Aorta (tissue), 5 donors: ENCODE results near the gene CDK8. TPM values are rescaled to one million over a fixed set of nuclear protein-coding genes. Genes with fewer than 3 reads are reported as not detected.

ENCODE experiments used
- ATAC-seq: fragments of 200-7000 bp; cut with Tn5 transposase; one replicate; pipeline ENCODE4 v1.9.1; 2022; ENCODE audit warnings: moderate library complexity; ENCODE audit not compliant: low FRiP score
- DNase-seq, 2 donors: peaks; one replicate each; pipeline ENCODE4 v3.0.0-alpha.2; 2020
- H3K27ac ChIP-seq, 2 donors: one replicate each; pipeline ENCODE4 v1.5.1; 2013; ENCODE audit warnings: low read length in 2 of 2, mild to moderate bottlenecking in 2 of 2, moderate library complexity in 2 of 2, control low read depth in 1 of 2, inconsistent platforms in 1 of 2, low read depth in 1 of 2
- H3K27me3 ChIP-seq, 2 donors: one replicate each; pipeline ENCODE4 v1.6.1; 2013; ENCODE audit warnings: control low read depth in 1 of 2, low read length in 1 of 2, mild to moderate bottlenecking in 1 of 2, moderate library complexity in 1 of 2; ENCODE audit not compliant: insufficient read depth in 2 of 2, control insufficient read depth in 1 of 2
- H3K36me3 ChIP-seq, 2 donors: one replicate each; pipeline ENCODE4 v1.6.1; 2013; ENCODE audit warnings: control low read depth in 1 of 2, low read length in 1 of 2, mild to moderate bottlenecking in 1 of 2; ENCODE audit not compliant: insufficient read depth in 2 of 2, control insufficient read depth in 1 of 2
- H3K4me1 ChIP-seq, 2 donors: one replicate each; pipeline ENCODE4 v1.6.1; 2013; ENCODE audit warnings: low read length in 2 of 2, control low read depth in 1 of 2, mild to moderate bottlenecking in 1 of 2, moderate library complexity in 1 of 2; ENCODE audit not compliant: insufficient read depth in 2 of 2, control insufficient read depth in 1 of 2
- H3K4me3 ChIP-seq, 2 donors: one replicate each; pipeline ENCODE4 v1.5.1; 2013; ENCODE audit warnings: low read length in 2 of 2, control low read depth in 1 of 2, mild to moderate bottlenecking in 1 of 2
- H3K9me3 ChIP-seq: one replicate; pipeline ENCODE4 v1.6.1; 2013; ENCODE audit warnings: mild to moderate bottlenecking, low read length; ENCODE audit not compliant: control insufficient read depth
- WGBS, 2 donors: extraction: QIAGEN DNeasy Blood & Tissue Kit; methylation state at CpG; one replicate each; pipeline ENCODE4 v1.1.7; 2013; 5-methylcytosine and 5-hydroxymethylcytosine counted together
- intact Hi-C, 2 donors: fragments of 100-400 bp; cut with DNase I; formaldehyde crosslinking; loops; one replicate each; pipeline versions ENCODE4 v1.14.2 to v1.15.0; 2022
- polyA plus RNA-seq, 2 donors: library from polyadenylated mRNA; stranded (reverse); fragments of 200-250 nt; gene quantifications; one replicate each; pipeline ENCODE4 v1.2.3, GENCODE V29; 2013
- total RNA-seq, 2 donors: library from RNA; stranded (reverse); fragmentation: NEBNext Ultra II Directional; extraction: Animal tissue kit (Norgen Biotek cat#: 25700); gene quantifications; one replicate each; pipeline ENCODE4 v1.2.1, GENCODE V29; 2021
- donor health status: healthy with polysubstance abuse.
- donor health status: Bipolar disorder and iron deficiency.
- donor health status: DM: no; HTN: no; CAD: no.
- donor health status: DM: no; HTN: no; CAD: no.
- donor health status: DM: yes; HTN: yes; CAD: no.

CDK8 gene
- total and polyA plus RNA-seq, 4 donors: 9.6 to 16.9 (median 10.6) TPM

GRCh38 chr13:26384587-26384986, 130.7 kb downstream of the CDK8 start:
- no peaks in the 10 kb centered on the region for H3K4me1 ChIP-seq
- H3K27me3 ChIP-seq: no peaks in the 10 kb centered on the region
- peaks cover 0 to 5% of the 10 kb centered on the region in 2 donors for H3K36me3 ChIP-seq
- H3K4me3 ChIP-seq: no peak overlapping the region
- H3K9me3 ChIP-seq: no peaks in the 10 kb centered on the region
- H3K27ac ChIP-seq: no peak overlapping the region
- intact Hi-C loops: no loop called here
- no peak for DNase-seq
- ATAC-seq: no peak
- 71 to 83% methylated on average over 1 of the region's 1 CpG for WGBS, 2 donors

GRCh38 chr13:26386026-26386425, 132.1 kb downstream of the CDK8 start:
- 97 to 99% methylated on average over 1 of the region's 1 CpG for WGBS, 2 donors
- H3K4me3 ChIP-seq: no peak overlapping the region
- H3K9me3 ChIP-seq: no peaks in the 10 kb centered on the region
- intact Hi-C loops: no loop called here
- no peak overlapping the region for H3K27ac ChIP-seq
- H3K36me3 ChIP-seq: peaks cover 0 to 5% of the 10 kb centered on the region in 2 donors
- no peak for ATAC-seq
- no peaks in the 10 kb centered on the region for H3K27me3 ChIP-seq
- H3K4me1 ChIP-seq: no peaks in the 10 kb centered on the region
- DNase-seq: no peak

- no peak overlapping the region for H3K27ac ChIP-seq
- no peak overlapping the region for H3K4me3 ChIP-seq
- H3K36me3 ChIP-seq: peaks cover 0 to 5% of the 10 kb centered on the region in 2 donors
- 79 to 91% methylated on average over 3 of the region's 3 CpGs for WGBS, 2 donors
- DNase-seq (no peak), ATAC-seq (no peak)
- H3K4me1 ChIP-seq: no peaks in the 10 kb centered on the region
- intact Hi-C loops: no loop called here
- H3K9me3 ChIP-seq: no peaks in the 10 kb centered on the region
- H3K27me3 ChIP-seq: no peaks in the 10 kb centered on the region
Observed at GRCh38 chr13:26390203-26390602, 136.3 kb downstream of the CDK8 start.

- ATAC-seq: no peak
- H3K4me1 ChIP-seq: no peaks in the 10 kb centered on the region
- H3K4me3 ChIP-seq: no peak overlapping the region
- H3K9me3 ChIP-seq: no peaks in the 10 kb centered on the region
- intact Hi-C loops: no loop called here
- H3K36me3 ChIP-seq: peaks cover 2 to 8% of the 10 kb centered on the region in 2 donors
- DNase-seq: no peak
- WGBS, 2 donors: 95 to 99% methylated on average over 1 of the region's 1 CpG
- H3K27me3 ChIP-seq: no peaks in the 10 kb centered on the region
- no peak overlapping the region for H3K27ac ChIP-seq
Observed at GRCh38 chr13:26400545-26400944, 146.6 kb downstream of the CDK8 start.

- no peak overlapping the region for H3K27ac ChIP-seq
- 95 to 96% methylated on average over 6 of the region's 6 CpGs for WGBS, 2 donors
- H3K27me3 ChIP-seq: no peaks in the 10 kb centered on the region
- intact Hi-C loops: no loop called here
- H3K9me3 ChIP-seq: no peaks in the 10 kb centered on the region
- ATAC-seq: no peak
- H3K4me3 ChIP-seq: no peak overlapping the region
- peaks cover 2 to 8% of the 10 kb centered on the region in 2 donors for H3K36me3 ChIP-seq
- H3K4me1 ChIP-seq: no peaks in the 10 kb centered on the region
- no peak for DNase-seq
Observed at GRCh38 chr13:26401069-26401468, 147.1 kb downstream of the CDK8 start.

GRCh38 chr13:26401578-26402021, 147.7 kb downstream of the CDK8 start:
- H3K36me3 ChIP-seq: peaks cover 2 to 8% of the 10 kb centered on the region in 2 donors
- WGBS, 2 donors: 88 to 89% methylated on average over 3 of the region's 3 CpGs

GRCh38 chr13:26406791-26407190, 152.9 kb downstream of the CDK8 start:
- Histone ChIP-seq H3K27me3 (no peaks in the 10 kb centered on the region), H3K4me1 (no peaks in the 10 kb centered on the region), H3K4me3 (no peak overlapping the region), H3K27ac (no peak overlapping the region), H3K9me3 (no peaks in the 10 kb centered on the region), H3K36me3 (peaks cover 2 to 6% of the 10 kb centered on the region in 2 donors)
- 81 to 91% methylated on average over 6 of the region's 6 CpGs for WGBS, 2 donors
- intact Hi-C loops: no loop called here
- no peak for ATAC-seq
- no peak for DNase-seq

More at GRCh38 chr13:26401578-26402021, 147.7 kb downstream of the CDK8 start:
- no peak overlapping the region for H3K27ac ChIP-seq
- intact Hi-C loops: no loop called here
- ATAC-seq (no peak), DNase-seq (no peak)
- H3K9me3 ChIP-seq: no peaks in the 10 kb centered on the region
- no peak overlapping the region for H3K4me3 ChIP-seq
- H3K27me3 ChIP-seq: no peaks in the 10 kb centered on the region
- H3K4me1 ChIP-seq: no peaks in the 10 kb centered on the region

GRCh38 chr13:26411206-26411605, 157.3 kb downstream of the CDK8 start:
- no peak for ATAC-seq
- 76 to 87% methylated on average over 3 of the region's 3 CpGs for WGBS, 2 donors
- intact Hi-C loops: no loop called here
- DNase-seq: no peak
- Histone ChIP-seq H3K4me3 (no peak overlapping the region), H3K9me3 (no peaks in the 10 kb centered on the region), H3K27me3 (no peaks in the 10 kb centered on the region), H3K27ac (no peak overlapping the region), H3K4me1 (no peaks in the 10 kb centered on the region), H3K36me3 (peaks cover 0 to 1% of the 10 kb centered on the region in 2 donors)

GRCh38 chr13:26412263-26412662, 158.3 kb downstream of the CDK8 start:
- intact Hi-C loops: no loop called here
- Histone ChIP-seq H3K27me3 (no peaks in the 10 kb centered on the region), H3K4me1 (no peaks in the 10 kb centered on the region), H3K9me3 (no peaks in the 10 kb centered on the region), H3K4me3 (no peak overlapping the region), H3K27ac (no peak overlapping the region), H3K36me3 (peaks cover 0 to 1% of the 10 kb centered on the region in 2 donors)
- DNase-seq: no peak
- ATAC-seq: no peak
- WGBS, 2 donors: 49 to 82% methylated on average over 1 of the region's 1 CpG
